ENCODE results near the gene CCNT2.
"Not testable (repeated sequence)": the region's sequence is repeated elsewhere in the genome, so short reads cannot be mapped to it uniquely, and the experiment has no call there.

The CCNT2 gene

GRCh38 chr2:134976074-134976702, 57.6 kb downstream of the CCNT2 start:
- no peak for DNase-seq

- DNase-seq: not testable (repeated sequence)
These were observed 58.5 kb downstream of the CCNT2 start for GRCh38 chr2:134977104-134977503.

GRCh38 chr2:134979221-134979620, 60.6 kb downstream of the CCNT2 start:
- no peak for DNase-seq

- no peak for DNase-seq
These were observed 62.0 kb downstream of the CCNT2 start for GRCh38 chr2:134980639-134981038.

- DNase-seq: no peak
These were observed 64.0 kb downstream of the CCNT2 start for GRCh38 chr2:134982603-134983002.

- DNase-seq: no peak
These were observed 66.4 kb downstream of the CCNT2 start for GRCh38 chr2:134985061-134985460.

GRCh38 chr2:134988994-134989605, 70.5 kb downstream of the CCNT2 start:
- DNase-seq: no peak

GRCh38 chr2:134999521-134999920, 80.9 kb downstream of the CCNT2 start:
- no peak for DNase-seq

- no peak for DNase-seq
These were observed 84.2 kb downstream of the CCNT2 start for GRCh38 chr2:135002836-135003235.

GRCh38 chr2:135004005-135004746, 85.6 kb downstream of the CCNT2 start:
- peak; percentile 89 for DNase-seq

- DNase-seq: no peak
These were observed 87.1 kb downstream of the CCNT2 start for GRCh38 chr2:135005753-135006152.

Data from activated effector memory CD4-positive, alpha-beta T cell treated with anti-CD3 and anti-CD28 coated beads, Interleukin-2, amount 50 U/mL, for 16 hours (primary cell).